Endothelial cell of umbilical vein (primary cell): ENCODE results near the gene ARHGAP45. TPM values are rescaled to one million over a fixed set of nuclear protein-coding genes. Genes with fewer than 3 reads are reported as not detected.

Experiments
- BruUV-seq: library from RNA; stranded (reverse); fragments of 400-500 nt; replicated peaks from 2 replicates; lab custom pipeline; 2021; lab: Mats Ljungman, UMichigan
- CTCF ChIA-PET: fragments of 300-600, 350-600 bp; sonication (Branson Sonifier 250); formaldehyde crosslinking; loops from one replicate; lab custom pipeline; 2021; ENCODE audit warnings: antibody characterized with exemption, inconsistent platforms; lab: Charles Lee
- POLR2A ChIA-PET: fragments of 300-600, 350-600 bp; sonication (Branson Sonifier 250); formaldehyde crosslinking; loops from one replicate; lab custom pipeline; 2021; ENCODE audit warnings: antibody characterized with exemption, inconsistent platforms; lab: Charles Lee
- DNase-seq: peaks from one replicate; pipeline ENCODE4 v3.0.0-alpha.2; 2011; ENCODE audit warnings: low read depth, low spot score
- FAIRE-seq: peaks from 2 replicates; lab custom pipeline; 2011; peaks lifted over from hg19 to GRCh38; lab: Jason Lieb, UNC
- H2AFZ ChIP-seq: 2 replicates; pipeline ENCODE4 v1.6.0; 2012; ENCODE audit warnings: low read depth, low read length, control low read depth, inconsistent platforms
- H3K27ac ChIP-seq: 2 replicates; pipeline ENCODE4 v1.5.1; 2011; ENCODE audit warnings: low read depth, mild to moderate bottlenecking, control low read depth, low read length, moderate library complexity; ENCODE audit not compliant: insufficient read depth
- H3K27me3 ChIP-seq, 2 experiments: 2 replicates each; pipeline versions ENCODE4 v1.6.0 to v1.6.1; 2011; ENCODE audit warnings: low read length in 2 of 2, mixed read lengths in 1 of 2; ENCODE audit not compliant: control insufficient read depth in 2 of 2, insufficient read depth in 2 of 2
- H3K36me3 ChIP-seq, 2 experiments: 2 replicates in 1 of 2; 3 replicates in 1 of 2; pipeline ENCODE4 v1.5.1; 2011; ENCODE audit warnings: low read length in 2 of 2, mild to moderate bottlenecking in 1 of 2, moderate library complexity in 1 of 2; ENCODE audit not compliant: control insufficient read depth in 2 of 2, insufficient read depth in 2 of 2; ENCODE audit errors: extremely low read depth in 1 of 2
- H3K4me1 ChIP-seq: 3 replicates; pipeline ENCODE4 v1.5.1; 2011; ENCODE audit warnings: mild to moderate bottlenecking, low read length; ENCODE audit not compliant: control insufficient read depth, insufficient read depth; ENCODE audit errors: extremely low read depth
- H3K4me2 ChIP-seq: 2 replicates; pipeline ENCODE4 v1.6.1; 2011; ENCODE audit warnings: low read length, control low read depth, mixed read lengths; ENCODE audit not compliant: insufficient read depth
- H3K4me3 ChIP-seq, 3 experiments: fragments of 200-600 bp in 1 of 3; sonication (generic), shearing (Covaris generic) in 1 of 3; replicated peaks in 1 of 3; 2 replicates each; pipeline ENCODE4 v1.5.1; 2011 to 2016; ENCODE audit warnings: control low read depth in 3 of 3, low read length in 3 of 3, mild to moderate bottlenecking in 2 of 3, inconsistent platforms in 1 of 3, low read depth in 1 of 3, moderate library complexity in 1 of 3; ENCODE audit not compliant: insufficient read depth in 1 of 3
- H3K79me2 ChIP-seq: 2 replicates; pipeline ENCODE4 v1.6.0; 2012; ENCODE audit warnings: low read length, inconsistent platforms; ENCODE audit not compliant: control insufficient read depth, insufficient read depth
- H3K9ac ChIP-seq: replicated peaks from 2 replicates; pipeline ENCODE3; 2011; ENCODE audit warnings: low read length, control low read depth; ENCODE audit not compliant: insufficient read depth; ENCODE audit errors: extremely low read depth
- H3K9me1 ChIP-seq: replicated peaks from 3 replicates; pipeline ENCODE4 v1.6.0; 2011; ENCODE audit warnings: mild to moderate bottlenecking, low read length; ENCODE audit not compliant: control insufficient read depth, insufficient read depth; ENCODE audit errors: extremely low read depth
- H3K9me3 ChIP-seq: replicated peaks from 2 replicates; pipeline ENCODE4 v1.5.1; 2012; ENCODE audit warnings: low read length, inconsistent platforms; ENCODE audit not compliant: control insufficient read depth, insufficient read depth
- H4K20me1 ChIP-seq: replicated peaks from 2 replicates; pipeline ENCODE3; 2011; ENCODE audit warnings: mild to moderate bottlenecking, low read length; ENCODE audit not compliant: control insufficient read depth, insufficient read depth; ENCODE audit errors: extremely low read depth
- CTCF ChIP-seq, 2 donors: IDR thresholded peaks; 1 replicate in 1 of 2; 2 replicates in 1 of 2; pipeline ENCODE4 v1.5.1; 2011; ENCODE audit warnings: low read length in 2 of 2, mild to moderate bottlenecking in 2 of 2, moderate library complexity in 2 of 2, control low read depth in 1 of 2, inconsistent platforms in 1 of 2, low read depth in 1 of 2; ENCODE audit not compliant: insufficient read depth in 1 of 2; ENCODE audit errors: extremely low read depth in 1 of 2
- EZH2 ChIP-seq: IDR thresholded peaks from 2 replicates; pipeline ENCODE4 v1.6.1; 2012; ENCODE audit warnings: borderline replicate concordance, low read depth, mild to moderate bottlenecking, moderate library complexity, low read length, inconsistent platforms; ENCODE audit not compliant: severe bottlenecking
- FOS ChIP-seq: IDR thresholded peaks from 2 replicates; pipeline ENCODE4 v1.6.1; 2011; ENCODE audit warnings: mild to moderate bottlenecking, low read length, moderate library complexity, borderline replicate concordance; ENCODE audit not compliant: insufficient read depth
- GATA2 ChIP-seq: IDR thresholded peaks from 2 replicates; pipeline ENCODE4 v1.7.0; 2011; ENCODE audit warnings: low read depth, mild to moderate bottlenecking, moderate library complexity, mixed read lengths, low read length; ENCODE audit not compliant: insufficient read length, insufficient read depth
- JUN ChIP-seq: IDR thresholded peaks from 2 replicates; pipeline ENCODE4 v1.6.1; 2011; ENCODE audit warnings: borderline replicate concordance, low read depth; ENCODE audit not compliant: insufficient read length, insufficient read depth
- MAX ChIP-seq: IDR thresholded peaks from 2 replicates; pipeline ENCODE4 v1.6.1; 2011; ENCODE audit not compliant: insufficient read depth, insufficient read length
- MYC ChIP-seq: IDR thresholded peaks from one replicate; pipeline ENCODE4 v1.6.1; 2011; ENCODE audit warnings: mild to moderate bottlenecking, low read depth, low read length
- POLR2A ChIP-seq: IDR thresholded peaks from 2 replicates; pipeline ENCODE4 v1.6.1; 2012; ENCODE audit warnings: low read depth, mild to moderate bottlenecking, control low read depth, low read length
- POLR2AphosphoS5 ChIP-seq: IDR thresholded peaks from 2 replicates; pipeline ENCODE4 v1.6.1; 2012; ENCODE audit warnings: low read depth, mild to moderate bottlenecking, control low read depth, low read length, moderate library complexity; ENCODE audit not compliant: insufficient read depth
- dilution Hi-C: fragments of 300-500 bp; cut with MboI; formaldehyde crosslinking; loops from one replicate; pipeline ENCODE4 v1.15.0; 2019; ENCODE audit warnings: low sequenced_read_pairs; ENCODE audit not compliant: extremely low pct_ligation_motif_present
- intact Hi-C: fragments of 100-400 bp; cut with micrococcal nuclease; formaldehyde crosslinking; loops from one replicate; pipeline ENCODE4 v1.10.0; 2022
- polyA plus RNA-seq, 4 experiments: library from polyadenylated mRNA; depleted of rRNA in 3 of 4; stranded (reverse) in 3 of 4; unstranded in 1 of 4; fragments of >200 nt; gene quantifications; 2 replicates each; pipeline versions ENCODE4 v1.2.1 to v1.2.3, GENCODE V29; 2011 to 2012; ENCODE audit warnings: missing spikeins in 1 of 4
- total RNA-seq: library from RNA; stranded (reverse); gene quantifications from 2 replicates; pipeline ENCODE4 v1.2.3, GENCODE V29; 2021

Gene ARHGAP45
- total and polyA plus RNA-seq, 2 donors (not counting 3 experiments of a cell fraction or from before 2014, with no cell fraction given): 7.5 to 10.4 TPM

- H3K4me2 ChIP-seq: no peak overlapping the region
- no peak overlapping the region for H3K27ac ChIP-seq
- CTCF ChIA-PET: interaction anchor here (1.5 to 2.0 kb wide), 3 partner anchors 16 to 84 kb away, joined by 3 to 20 read pairs (median 3); no protein-coding TSS in a partner anchor
These were observed 62.6 kb downstream of the ARHGAP45 start for GRCh38 chr19:1129535-1129934.

More at GRCh38 chr19:1129535-1129934, 62.6 kb downstream of the ARHGAP45 start:
- Histone ChIP-seq H3K4me1 (peaks cover 34% of the 10 kb centered on the region), H4K20me1 (no peaks in the 10 kb centered on the region), H2AFZ (no peak overlapping the region), H3K79me2 (peaks cover 62% of the 10 kb centered on the region), H3K9ac (no peak overlapping the region), H3K9me3 (no peaks in the 10 kb centered on the region), H3K27me3 (no peaks in the 10 kb centered on the region), H3K36me3 (peaks cover 3 to 13% of the 10 kb centered on the region in 2 experiments), H3K4me3 (no peak overlapping the region), H3K9me1 (no peaks in the 10 kb centered on the region)
- no TSS peak for BruUV-seq
- TF ChIP-seq GATA2 (no peak), EZH2 (no peak), POLR2AphosphoS5 (no peak), POLR2A (no peak), JUN (no peak), MYC (no peak), FOS (no peak), MAX (no peak), CTCF (IDR thresholded peaks at IDR 0.05; ENCODE audit: extremely low read depth in 1 of 2, insufficient read depth in 1 of 2, low read depth in 1 of 2, low read length in 2 of 2) (no peak)
- intact Hi-C loops (no loop called here), dilution Hi-C loops (no loop called here)
- DNase-seq: no peak
- no peak for FAIRE-seq
- POLR2A ChIA-PET: no interaction called here
